RWPE2 (cell line): ENCODE measurements around the gene FGF3.

Experiments used
- ATAC-seq: fragments of 200-7000 bp; cut with Tn5 transposase; 3 replicates; pipeline ENCODE4 v1.9.1; 2021; ENCODE audit warnings: low read depth
- DNase-seq: peaks from one replicate; pipeline ENCODE4 v3.0.0-alpha.2; 2020; ENCODE audit warnings: low spot score
- H3K27ac ChIP-seq: fragments of 450-650 bp; 2 replicates; pipeline ENCODE4 v1.5.1; 2017; ENCODE audit warnings: mild to moderate bottlenecking; ENCODE audit not compliant: poor library complexity, severe bottlenecking
- H3K27me3 ChIP-seq: fragments of 250-450 bp; sonication (Bioruptor Pico); 2 replicates; pipeline ENCODE4 v1.5.1; 2021; ENCODE audit warnings: mild to moderate bottlenecking, moderate library complexity; ENCODE audit not compliant: insufficient read depth, poor library complexity, severe bottlenecking
- H3K36me3 ChIP-seq: fragments of 250-450 bp; sonication (Bioruptor Pico); 2 replicates; pipeline ENCODE4 v1.5.1; 2020; ENCODE audit warnings: low read depth, mild to moderate bottlenecking, moderate library complexity
- H3K4me1 ChIP-seq: fragments of 250-450 bp; sonication (Bioruptor Pico); 2 replicates; pipeline ENCODE4 v1.5.1; 2021; ENCODE audit warnings: mild to moderate bottlenecking, moderate library complexity; ENCODE audit not compliant: insufficient read depth, poor library complexity, severe bottlenecking
- H3K4me3 ChIP-seq: fragments of 250-450 bp; sonication (Bioruptor Pico); 2 replicates; pipeline ENCODE4 v1.5.1; 2021; ENCODE audit warnings: mild to moderate bottlenecking, moderate library complexity; ENCODE audit not compliant: severe bottlenecking
- H3K9me3 ChIP-seq: fragments of 250-450 bp; sonication (Bioruptor Pico); 2 replicates; pipeline ENCODE4 v1.5.1; 2021; ENCODE audit warnings: mild to moderate bottlenecking, moderate library complexity; ENCODE audit not compliant: severe bottlenecking
- CTCF ChIP-seq: fragments of 450-650 bp; IDR thresholded peaks from one replicate; pipeline ENCODE4 v1.5.1; 2017; ENCODE audit warnings: mild to moderate bottlenecking, moderate library complexity; ENCODE audit not compliant: poor library complexity, severe bottlenecking

The FGF3 gene

GRCh38 chr11:69862797-69863543, 43.8 kb upstream of the FGF3 start:
- TF ChIP-seq CTCF = no peak
- H3K9me3 ChIP-seq = no peaks in the 10 kb centered on the region
- no peak for ATAC-seq

DNA sequence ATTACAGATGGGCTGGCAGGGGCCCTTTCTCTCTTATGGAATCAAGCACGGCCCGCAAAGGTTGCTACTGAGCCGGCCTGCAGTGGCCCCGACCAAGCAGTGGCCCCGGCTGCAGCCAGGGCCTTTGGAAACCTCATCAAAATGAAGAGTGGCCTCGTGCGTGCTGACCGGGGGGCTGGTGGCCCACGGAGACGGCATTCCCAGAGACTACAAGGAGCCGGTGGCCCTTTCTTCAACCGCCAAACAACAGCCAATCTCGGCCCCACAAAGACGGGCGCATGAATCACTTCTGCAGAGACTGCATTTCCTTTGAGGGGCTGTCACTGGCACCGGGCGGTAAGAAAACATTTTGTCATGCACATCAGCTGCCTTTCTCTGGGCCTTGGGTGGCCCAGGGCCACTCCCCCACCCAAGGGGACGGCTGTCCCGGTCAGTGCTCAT, 43.1 kb upstream of the FGF3 start:
- Histone ChIP-seq H3K4me1 (no peaks in the 10 kb centered on the region), H3K27me3 (no peaks in the 10 kb centered on the region), H3K4me3 (no peak overlapping the region), H3K9me3 (no peaks in the 10 kb centered on the region), H3K36me3 (no peaks in the 10 kb centered on the region), H3K27ac (no peak overlapping the region)
- no peak for TF ChIP-seq CTCF
- DNase-seq (no peak), ATAC-seq (no peak)

More at GRCh38 chr11:69862797-69863543, 43.8 kb upstream of the FGF3 start:
- DNase-seq = no peak
- no peak overlapping the region for H3K27ac ChIP-seq
- H3K4me1 ChIP-seq = no peaks in the 10 kb centered on the region
- no peak overlapping the region for H3K4me3 ChIP-seq
- no peaks in the 10 kb centered on the region for H3K27me3 ChIP-seq
- H3K36me3 ChIP-seq = no peaks in the 10 kb centered on the region

- TF ChIP-seq CTCF = no peak
- Histone ChIP-seq H3K9me3 (no peaks in the 10 kb centered on the region), H3K27me3 (no peaks in the 10 kb centered on the region), H3K27ac (no peak overlapping the region), H3K36me3 (no peaks in the 10 kb centered on the region), H3K4me1 (no peaks in the 10 kb centered on the region), H3K4me3 (no peak overlapping the region)
- ATAC-seq (no peak), DNase-seq (no peak)
These were observed 42.7 kb upstream of the FGF3 start for GRCh38 chr11:69861901-69862300.

GRCh38 chr11:69860796-69861445, 41.7 kb upstream of the FGF3 start:
- no peak overlapping the region for H3K4me3 ChIP-seq
- no peak for TF ChIP-seq CTCF
- H3K36me3 ChIP-seq = no peaks in the 10 kb centered on the region
- DNase-seq (no peak), ATAC-seq (no peak)
- H3K27ac ChIP-seq = no peak overlapping the region
- no peaks in the 10 kb centered on the region for H3K9me3 ChIP-seq
- H3K27me3 ChIP-seq = no peaks in the 10 kb centered on the region
- no peaks in the 10 kb centered on the region for H3K4me1 ChIP-seq

GRCh38 chr11:69860244-69860643, 41.0 kb upstream of the FGF3 start:
- H3K4me3 ChIP-seq = no peak overlapping the region
- no peaks in the 10 kb centered on the region for H3K9me3 ChIP-seq
- ATAC-seq = no peak
- H3K36me3 ChIP-seq = no peaks in the 10 kb centered on the region
- H3K4me1 ChIP-seq = no peaks in the 10 kb centered on the region
- DNase-seq = no peak
- no peak for TF ChIP-seq CTCF
- H3K27ac ChIP-seq = no peak overlapping the region
- no peaks in the 10 kb centered on the region for H3K27me3 ChIP-seq
